ENCODE measurements around the gene YEATS4.
A peak's percentile ranks its signal among the peaks of the same experiment; 100 is the strongest.

Gene YEATS4

DNA sequence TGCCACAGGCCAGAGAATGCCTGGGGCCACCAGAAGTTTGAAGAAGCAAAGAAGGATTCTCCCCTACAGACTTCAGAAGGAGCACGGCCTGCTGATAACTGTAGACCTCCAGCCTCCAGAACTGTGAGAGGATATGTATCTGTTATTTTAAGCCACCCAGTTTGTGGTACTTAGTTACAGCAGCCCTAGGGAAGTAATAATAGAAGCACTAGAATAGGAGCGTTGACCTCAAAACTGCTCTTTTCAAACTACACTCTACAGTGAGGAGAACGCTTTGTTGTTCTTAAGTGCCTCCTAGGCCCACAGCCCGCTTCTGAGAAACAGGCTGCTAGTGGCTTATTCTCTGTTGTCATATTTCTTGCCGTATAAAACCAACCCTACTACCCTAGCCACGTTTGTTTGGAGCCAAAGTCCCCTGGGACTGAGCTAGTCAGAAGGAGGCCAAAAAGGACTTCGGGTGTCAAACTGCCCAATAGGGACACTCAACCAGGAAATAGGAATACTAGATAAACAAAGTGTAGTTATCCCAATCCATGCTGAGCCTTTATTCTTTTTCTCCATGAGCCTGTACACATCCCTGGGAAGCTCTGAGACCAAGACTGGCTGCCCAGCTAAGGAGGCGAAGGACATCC, 72.2 kb downstream of the YEATS4 start:
- TF ChIP-seq, protein P1, sequence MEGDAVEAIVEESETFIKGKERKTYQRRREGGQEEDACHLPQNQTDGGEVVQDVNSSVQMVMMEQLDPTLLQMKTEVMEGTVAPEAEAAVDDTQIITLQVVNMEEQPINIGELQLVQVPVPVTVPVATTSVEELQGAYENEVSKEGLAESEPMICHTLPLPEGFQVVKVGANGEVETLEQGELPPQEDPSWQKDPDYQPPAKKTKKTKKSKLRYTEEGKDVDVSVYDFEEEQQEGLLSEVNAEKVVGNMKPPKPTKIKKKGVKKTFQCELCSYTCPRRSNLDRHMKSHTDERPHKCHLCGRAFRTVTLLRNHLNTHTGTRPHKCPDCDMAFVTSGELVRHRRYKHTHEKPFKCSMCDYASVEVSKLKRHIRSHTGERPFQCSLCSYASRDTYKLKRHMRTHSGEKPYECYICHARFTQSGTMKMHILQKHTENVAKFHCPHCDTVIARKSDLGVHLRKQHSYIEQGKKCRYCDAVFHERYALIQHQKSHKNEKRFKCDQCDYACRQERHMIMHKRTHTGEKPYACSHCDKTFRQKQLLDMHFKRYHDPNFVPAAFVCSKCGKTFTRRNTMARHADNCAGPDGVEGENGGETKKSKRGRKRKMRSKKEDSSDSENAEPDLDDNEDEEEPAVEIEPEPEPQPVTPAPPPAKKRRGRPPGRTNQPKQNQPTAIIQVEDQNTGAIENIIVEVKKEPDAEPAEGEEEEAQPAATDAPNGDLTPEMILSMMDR (IDR thresholded peaks at IDR 0.05), result no peak
- Histone ChIP-seq H3K27ac (peak overlapping the region; percentile 79 to 87), H3K4me3 (no peak overlapping the region)
- DNase-seq (ENCODE audit: low spot score), result no peak

DNA sequence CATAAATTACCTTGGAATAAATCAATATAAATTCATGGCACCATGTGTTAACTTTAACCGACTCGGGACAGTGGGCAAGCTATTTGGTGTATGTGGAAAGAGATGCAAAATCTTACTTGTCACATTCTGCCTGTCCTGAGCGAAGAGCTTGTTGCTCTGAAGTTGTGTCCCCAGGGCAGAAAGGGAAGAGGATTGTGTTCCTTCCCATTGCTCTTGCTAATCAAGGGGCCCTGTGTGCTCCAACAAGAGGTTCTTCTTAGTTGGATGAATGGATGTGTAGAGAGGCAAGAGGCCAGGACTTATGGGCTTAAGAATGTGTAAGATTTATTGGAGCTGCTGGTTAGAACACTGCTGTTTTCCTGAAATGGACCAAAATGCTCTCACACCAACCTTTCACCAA, 74.1 kb downstream of the YEATS4 start:
- H3K27ac ChIP-seq, result no peak overlapping the region
- TF ChIP-seq, protein P1 (IDR thresholded peaks at IDR 0.05), result no peak
- no peak overlapping the region for H3K4me3 ChIP-seq

DNA sequence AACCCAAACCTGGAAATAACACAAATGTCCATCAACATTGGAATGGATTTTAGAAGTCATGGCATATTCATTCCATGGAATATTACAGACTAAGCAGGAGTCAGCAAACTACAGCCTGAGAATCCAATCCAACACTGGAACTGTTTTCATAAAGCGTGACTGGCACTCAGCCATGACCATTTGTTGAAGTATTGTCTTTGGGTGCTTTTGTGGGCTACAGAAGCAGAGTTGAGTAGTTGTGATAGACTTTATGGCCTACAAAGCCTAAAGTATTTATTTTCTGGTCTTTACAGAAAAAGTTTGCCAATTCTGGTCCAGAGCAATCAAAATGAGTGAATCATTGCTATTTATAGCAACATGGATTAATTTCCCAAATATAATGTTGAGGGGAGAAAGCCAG, 76.1 kb downstream of the YEATS4 start:
- peak overlapping the region; percentile 62 to 78 for H3K27ac ChIP-seq
- no peak overlapping the region for H3K4me3 ChIP-seq
- no peak for DNase-seq (ENCODE audit: low spot score)
- TF ChIP-seq, protein P1 (IDR thresholded peaks at IDR 0.05), result no peak

More for the DNA sequence above, 74.1 kb downstream of the YEATS4 start:
- DNase-seq (ENCODE audit: low spot score), result no peak

GRCh38 chr12:69437073-69437472, 77.5 kb downstream of the YEATS4 start:
- no peak overlapping the region for H3K4me3 ChIP-seq
- DNase-seq (ENCODE audit: low spot score), result no peak
- no peak overlapping the region for H3K27ac ChIP-seq
- TF ChIP-seq, protein P1 (IDR thresholded peaks at IDR 0.05), result no peak

GRCh38 chr12:69438539-69438938, 79.0 kb downstream of the YEATS4 start:
- TF ChIP-seq, protein P1 (IDR thresholded peaks at IDR 0.05), result no peak
- Histone ChIP-seq H3K27ac (no peak overlapping the region), H3K4me3 (no peak overlapping the region)
- no peak for DNase-seq (ENCODE audit: low spot score)

- DNase-seq (ENCODE audit: low spot score), result no peak
- TF ChIP-seq, protein P1 (IDR thresholded peaks at IDR 0.05), result no peak
- no peak overlapping the region for H3K27ac ChIP-seq
Observed at GRCh38 chr12:69440016-69440415, 80.5 kb downstream of the YEATS4 start.

More at GRCh38 chr12:69440016-69440415, 80.5 kb downstream of the YEATS4 start:
- no peak overlapping the region for H3K4me3 ChIP-seq

Data from coronary artery (tissue), 2 donors.